Measurements from ENCODE around the gene PRIM2.
A peak's percentile ranks its signal among the peaks of the same experiment; 100 is the strongest.
"Not testable (repeated sequence)": the region's sequence is repeated elsewhere in the genome, so short reads cannot be mapped to it uniquely, and the experiment has no call there.

The PRIM2 gene

GRCh38 chr6:57310095-57310816, 7.2 kb upstream of the PRIM2 start:
- DNase-seq: not testable (repeated sequence)

GRCh38 chr6:57310817-57311157, 6.6 kb upstream of the PRIM2 start:
- DNase-seq: no peak

- DNase-seq: not testable (repeated sequence)
Measured at GRCh38 chr6:57311300-57312003, 6.0 kb upstream of the PRIM2 start.

- DNase-seq: no peak
Measured at GRCh38 chr6:57312004-57312345, 5.5 kb upstream of the PRIM2 start.

GRCh38 chr6:57313009-57313408, 4.4 kb upstream of the PRIM2 start:
- no peak for DNase-seq

- DNase-seq: no peak
Measured at GRCh38 chr6:57313711-57314471, 3.5 kb upstream of the PRIM2 start.

GRCh38 chr6:57315111-57315510, 2.3 kb upstream of the PRIM2 start:
- no peak for DNase-seq

GRCh38 chr6:57315851-57316250, 1.6 kb upstream of the PRIM2 start:
- no peak for DNase-seq

GRCh38 chr6:57316581-57317059, 810 bp upstream of the PRIM2 start:
- DNase-seq: peak; percentile 67 to 88 (median 78)

GRCh38 chr6:57324538-57324937, 7.1 kb downstream of the PRIM2 start:
- DNase-seq: peak in 3 of 6 experiments; percentile 13 to 34 (median 16)

GRCh38 chr6:57327311-57327710, 9.9 kb downstream of the PRIM2 start:
- DNase-seq: no peak

GRCh38 chr6:57328074-57328473, 10.6 kb downstream of the PRIM2 start:
- DNase-seq: no peak

GRCh38 chr6:57329933-57330332, 12.5 kb downstream of the PRIM2 start:
- DNase-seq: no peak

GRCh38 chr6:57342148-57342669, 24.8 kb downstream of the PRIM2 start:
- no peak for DNase-seq

- DNase-seq: not testable (repeated sequence)
Measured at GRCh38 chr6:57343342-57343741, 25.9 kb downstream of the PRIM2 start.

GRCh38 chr6:57346715-57347114, 29.3 kb downstream of the PRIM2 start:
- DNase-seq: not testable (repeated sequence)

- not testable (repeated sequence) for DNase-seq
Measured at GRCh38 chr6:57347597-57347996, 30.2 kb downstream of the PRIM2 start.

GRCh38 chr6:57350443-57350842, 33.0 kb downstream of the PRIM2 start:
- DNase-seq: not testable (repeated sequence)

GRCh38 chr6:57352596-57352995, 35.2 kb downstream of the PRIM2 start:
- not testable (repeated sequence) for DNase-seq

- DNase-seq: not testable (repeated sequence)
Measured at GRCh38 chr6:57358319-57358718, 40.9 kb downstream of the PRIM2 start.

GRCh38 chr6:57359766-57360165, 42.3 kb downstream of the PRIM2 start:
- not testable (repeated sequence) for DNase-seq

GRCh38 chr6:57362340-57362739, 44.9 kb downstream of the PRIM2 start:
- DNase-seq: not testable (repeated sequence)

- not testable (repeated sequence) for DNase-seq
Measured at GRCh38 chr6:57365076-57365583, 47.7 kb downstream of the PRIM2 start.

Data from stimulated activated naive CD4-positive, alpha-beta T cell (primary cell).